Measurements from ENCODE around the gene KTN1. TPM values are rescaled to one million over a fixed set of nuclear protein-coding genes. Genes with fewer than 3 reads are reported as not detected.

KTN1 gene
- total and polyA plus RNA-seq, 7 donors: 218 to 607 (median 279) TPM

DNA sequence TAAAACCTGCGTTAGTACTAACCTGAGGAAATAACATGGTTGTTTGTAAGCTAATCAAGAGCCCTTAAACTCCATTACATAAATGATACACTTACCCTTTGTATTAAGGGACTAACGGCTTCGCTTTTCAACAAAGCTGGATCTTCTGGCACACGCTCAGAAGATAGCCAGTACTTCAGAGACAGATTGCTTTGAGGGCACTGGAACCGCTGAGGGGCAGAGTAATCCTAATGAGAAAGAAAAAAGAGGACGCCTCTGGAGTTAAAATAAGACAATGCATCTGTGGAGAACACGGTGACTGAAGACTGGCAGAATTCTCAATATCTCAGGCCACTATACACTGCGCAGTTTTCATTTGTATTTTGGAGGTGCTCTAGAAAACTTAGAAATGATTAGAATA is 1.5 kb upstream of the KTN1 start:
- Histone ChIP-seq H3K27ac (peak overlapping the region; percentile 99), H3K4me1 (peaks cover 25% of the 10 kb centered on the region), H3K4me3 (peak overlapping the region; percentile 88), H3K9me3 (no peaks in the 10 kb centered on the region), H3K27me3 (ENCODE audit: insufficient read depth in 3 of 3, low read length in 2 of 3) (no peaks in the 10 kb centered on the region), H3K36me3 (ENCODE audit: insufficient read depth in 1 of 2, low read depth in 1 of 2) (peaks cover 0 to 4% of the 10 kb centered on the region in 2 donors)
- TF ChIP-seq, protein P1, sequence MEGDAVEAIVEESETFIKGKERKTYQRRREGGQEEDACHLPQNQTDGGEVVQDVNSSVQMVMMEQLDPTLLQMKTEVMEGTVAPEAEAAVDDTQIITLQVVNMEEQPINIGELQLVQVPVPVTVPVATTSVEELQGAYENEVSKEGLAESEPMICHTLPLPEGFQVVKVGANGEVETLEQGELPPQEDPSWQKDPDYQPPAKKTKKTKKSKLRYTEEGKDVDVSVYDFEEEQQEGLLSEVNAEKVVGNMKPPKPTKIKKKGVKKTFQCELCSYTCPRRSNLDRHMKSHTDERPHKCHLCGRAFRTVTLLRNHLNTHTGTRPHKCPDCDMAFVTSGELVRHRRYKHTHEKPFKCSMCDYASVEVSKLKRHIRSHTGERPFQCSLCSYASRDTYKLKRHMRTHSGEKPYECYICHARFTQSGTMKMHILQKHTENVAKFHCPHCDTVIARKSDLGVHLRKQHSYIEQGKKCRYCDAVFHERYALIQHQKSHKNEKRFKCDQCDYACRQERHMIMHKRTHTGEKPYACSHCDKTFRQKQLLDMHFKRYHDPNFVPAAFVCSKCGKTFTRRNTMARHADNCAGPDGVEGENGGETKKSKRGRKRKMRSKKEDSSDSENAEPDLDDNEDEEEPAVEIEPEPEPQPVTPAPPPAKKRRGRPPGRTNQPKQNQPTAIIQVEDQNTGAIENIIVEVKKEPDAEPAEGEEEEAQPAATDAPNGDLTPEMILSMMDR (IDR thresholded peaks at IDR 0.05): no peak
- no peak for DNase-seq
- no peak for ATAC-seq
- intact Hi-C loops (cut with DNase I): no loop called here
- 49 to 78% (median 62%) methylated on average over 8 of the region's 8 CpGs for WGBS, 3 donors

DNA sequence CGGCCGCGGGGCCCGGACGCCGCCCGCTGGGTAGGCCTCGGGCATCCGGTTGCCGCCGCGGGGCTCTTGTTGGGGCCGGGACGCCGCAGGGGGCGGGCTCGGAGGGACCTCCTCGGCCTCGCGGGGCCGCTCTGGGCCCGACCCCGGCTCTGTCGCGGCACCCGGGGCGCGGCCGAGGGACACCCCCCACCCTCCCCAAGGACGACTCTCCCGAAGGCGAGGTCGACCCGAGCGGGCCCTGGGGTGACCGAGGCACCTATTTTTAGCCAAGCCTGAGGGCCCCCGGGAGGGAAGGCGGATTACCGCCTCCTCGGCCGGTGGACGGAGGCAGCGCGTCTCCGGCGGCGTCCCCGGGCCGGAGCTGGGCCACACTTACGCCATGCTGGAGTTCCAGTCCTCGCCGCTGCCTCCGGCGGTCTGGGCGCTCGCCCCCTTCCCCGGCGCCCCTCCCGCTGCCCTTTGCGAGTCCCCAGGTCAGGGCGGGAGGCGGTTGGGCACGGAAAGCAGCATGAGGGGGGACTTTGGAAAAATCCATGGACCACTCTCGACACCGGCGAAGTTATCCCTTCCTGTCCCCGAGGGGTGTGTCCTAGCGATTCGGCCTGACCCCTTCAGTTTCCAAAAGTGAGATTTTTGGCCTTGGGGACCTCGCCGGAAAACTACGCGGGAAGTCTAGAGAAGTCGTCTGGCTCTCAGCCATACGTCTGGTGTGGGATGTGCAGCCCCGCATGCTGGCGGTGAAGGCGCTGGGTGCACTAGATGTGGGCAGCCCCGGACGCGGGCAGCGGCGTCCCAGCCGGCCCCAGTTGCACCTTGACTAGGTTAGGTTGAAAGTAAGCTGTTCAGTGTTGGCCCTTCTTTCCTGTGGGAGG is 699 bp downstream of the KTN1 start:
- peaks cover 46% of the 10 kb centered on the region for H3K4me1 ChIP-seq
- intact Hi-C loops (cut with DNase I): loop anchor here (5.0 to 10.0 kb wide), 3 partner anchors 77 to 306 kb away; partner anchors contain the start of gene FBXO34 (in 1 of the 2)
- ATAC-seq: peak; percentile 72 to 76 (median 74)

DNA sequence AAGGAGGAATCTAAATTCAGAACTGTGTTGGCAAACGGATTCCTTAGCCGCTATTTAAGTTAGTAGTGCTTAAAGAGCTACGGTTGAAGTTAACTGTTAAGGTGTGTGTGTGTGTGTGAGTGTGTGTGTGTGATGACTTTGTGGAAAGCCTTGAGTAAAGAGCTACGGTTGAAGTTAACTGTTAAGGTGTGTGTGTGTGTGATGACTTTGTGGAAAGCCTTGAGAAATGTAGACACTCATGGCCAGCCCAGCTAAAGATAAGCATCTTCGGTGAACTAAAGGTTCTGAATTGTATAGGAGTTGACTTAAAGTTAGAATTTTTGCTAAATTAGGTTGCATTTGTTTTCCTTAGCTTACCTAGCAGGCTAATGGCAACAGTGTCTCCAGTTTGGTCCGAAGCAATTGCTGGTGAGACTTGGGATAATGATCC is 1.4 kb downstream of the KTN1 start:
- Histone ChIP-seq H3K4me3 (peak overlapping the region; percentile 88), H3K9me3 (no peaks in the 10 kb centered on the region), H3K27me3 (ENCODE audit: insufficient read depth in 3 of 3, low read length in 2 of 3) (no peaks in the 10 kb centered on the region), H3K27ac (peak overlapping the region; percentile 99), H3K4me1 (peaks cover 53% of the 10 kb centered on the region), H3K36me3 (ENCODE audit: insufficient read depth in 1 of 2, low read depth in 1 of 2) (peaks cover 0 to 4% of the 10 kb centered on the region in 2 donors)
- 9 to 16% (median 10%) methylated on average over 6 of the region's 6 CpGs for WGBS, 3 donors
- DNase-seq (no peak), ATAC-seq (peak in 1 of 4 donors; percentile 3)
- intact Hi-C loops (cut with DNase I): loop anchor here (5.0 to 10.0 kb wide), 3 partner anchors 76 to 307 kb away; partner anchors contain the start of gene FBXO34 (in 1 of the 2)
- TF ChIP-seq, protein P1 (IDR thresholded peaks at IDR 0.05): no peak

More for the DNA sequence above, 699 bp downstream of the KTN1 start:
- H3K27ac ChIP-seq: peak overlapping the region; percentile 99
- peak; percentile 64 to 86 for DNase-seq
- peak overlapping the region; percentile 88 for H3K4me3 ChIP-seq
- H3K9me3 ChIP-seq: no peaks in the 10 kb centered on the region
- H3K36me3 ChIP-seq (ENCODE audit: insufficient read depth in 1 of 2, low read depth in 1 of 2): peaks cover 0 to 4% of the 10 kb centered on the region in 2 donors
- H3K27me3 ChIP-seq (ENCODE audit: insufficient read depth in 3 of 3, low read length in 2 of 3): no peaks in the 10 kb centered on the region
- 0 to 1% (median 1%) methylated on average over 59 to 84 of the region's 84 CpGs for WGBS, 3 donors
- TF ChIP-seq, protein P1 (IDR thresholded peaks at IDR 0.05): no peak

DNA sequence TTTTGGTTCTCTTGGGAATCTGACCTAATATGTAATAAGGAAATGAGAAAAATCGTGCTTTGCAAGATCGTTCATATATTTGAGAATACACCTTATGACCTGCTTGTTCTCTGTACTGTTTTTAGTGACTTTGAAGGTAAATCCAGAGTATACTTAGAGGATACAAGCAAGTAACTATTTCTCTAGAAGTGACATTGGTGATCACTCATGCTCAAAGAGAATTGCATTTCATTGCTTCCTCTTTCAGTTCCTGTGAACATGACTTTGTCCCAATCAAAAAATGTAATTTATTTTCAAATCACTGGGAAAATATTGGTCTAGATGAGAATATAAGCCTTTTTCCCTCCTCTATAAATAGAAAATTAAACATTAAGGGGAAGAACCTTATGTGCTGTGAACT is 2.7 kb downstream of the KTN1 start:
- 18 to 26% (median 19%) methylated on average over 2 of the region's 2 CpGs for WGBS, 3 donors
- ATAC-seq (no peak), DNase-seq (no peak)
- TF ChIP-seq, protein P1 (IDR thresholded peaks at IDR 0.05): no peak
- peak overlapping the region; percentile 99 for H3K27ac ChIP-seq
- H3K9me3 ChIP-seq: no peaks in the 10 kb centered on the region
- no peaks in the 10 kb centered on the region for H3K36me3 ChIP-seq (ENCODE audit: insufficient read depth in 1 of 2, low read depth in 1 of 2)
- H3K4me3 ChIP-seq: peak overlapping the region; percentile 88
- H3K27me3 ChIP-seq (ENCODE audit: insufficient read depth in 3 of 3, low read length in 2 of 3): no peaks in the 10 kb centered on the region
- H3K4me1 ChIP-seq: peaks cover 67% of the 10 kb centered on the region
- intact Hi-C loops (cut with DNase I): loop anchor here (5.0 to 10.0 kb wide), 3 partner anchors 75 to 308 kb away; partner anchors contain the start of gene FBXO34 (in 1 of the 2)

Data from psoas muscle (tissue), 8 donors.